Muscle layer of duodenum (tissue), 2 donors: ENCODE measurements around the gene CDC14B.
"Not testable (repeated sequence)": the region's sequence is repeated elsewhere in the genome, so short reads cannot be mapped to it uniquely, and the experiment has no call there.

Experiments used
- H3K27ac ChIP-seq: one replicate; pipeline ENCODE4 v1.7.0; 2013; ENCODE audit warnings: mild to moderate bottlenecking, low read length
- H3K27me3 ChIP-seq: one replicate; pipeline ENCODE4 v1.7.0; 2013; ENCODE audit warnings: low read depth, mild to moderate bottlenecking, control low read depth, low read length
- H3K36me3 ChIP-seq, 2 donors: one replicate each; pipeline ENCODE4 v1.7.0; 2013; ENCODE audit warnings: low read length in 2 of 2, control low read depth in 1 of 2, mild to moderate bottlenecking in 1 of 2; ENCODE audit not compliant: insufficient read depth in 2 of 2, control insufficient read depth in 1 of 2
- H3K4me1 ChIP-seq, 2 donors: one replicate each; pipeline ENCODE4 v1.7.0; 2013; ENCODE audit warnings: low read length in 2 of 2, mild to moderate bottlenecking in 2 of 2, control low read depth in 1 of 2, moderate library complexity in 1 of 2; ENCODE audit not compliant: insufficient read depth in 2 of 2, control insufficient read depth in 1 of 2
- H3K4me3 ChIP-seq, 2 donors: one replicate each; pipeline ENCODE4 v1.7.0; 2013; ENCODE audit warnings: low read length in 2 of 2, low read depth in 1 of 2, mild to moderate bottlenecking in 1 of 2
- H3K9me3 ChIP-seq, 2 donors: one replicate each; pipeline ENCODE4 v1.7.0; 2013; ENCODE audit warnings: low read length in 2 of 2, control low read depth in 1 of 2, mild to moderate bottlenecking in 1 of 2; ENCODE audit not compliant: control insufficient read depth in 1 of 2
- donor health status: healthy.

The CDC14B gene

DNA sequence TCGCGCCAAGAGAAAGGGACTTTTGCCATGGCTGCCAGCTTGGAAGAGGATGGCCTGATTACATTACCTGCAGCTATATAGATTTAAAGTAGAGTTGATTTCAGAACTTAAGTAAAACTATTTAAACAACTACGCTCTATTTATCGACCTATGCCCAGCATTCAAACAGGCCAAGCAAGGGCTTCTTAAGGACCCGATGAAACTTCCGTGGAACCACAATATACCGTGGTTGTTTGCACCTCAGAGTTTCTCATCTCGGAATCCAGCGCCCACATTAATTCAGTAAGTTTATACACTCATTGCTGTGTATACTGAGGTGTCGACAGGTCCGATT, 505 bp upstream of the CDC14B start:
- no peaks in the 10 kb centered on the region for H3K27me3 ChIP-seq
- H3K4me1 ChIP-seq, result peaks cover 3 to 7% of the 10 kb centered on the region in 2 donors
- no peaks in the 10 kb centered on the region for H3K36me3 ChIP-seq
- H3K4me3 ChIP-seq, result peak overlapping the region; percentile 56 to 63
- H3K27ac ChIP-seq, result peak overlapping the region; percentile 52
- H3K9me3 ChIP-seq, result no peaks in the 10 kb centered on the region

- no peaks in the 10 kb centered on the region for H3K27me3 ChIP-seq
- H3K4me1 ChIP-seq, result peaks cover 3 to 7% of the 10 kb centered on the region in 2 donors
- no peak overlapping the region for H3K27ac ChIP-seq
- peak overlapping the region; percentile 56 to 75 for H3K4me3 ChIP-seq
- H3K36me3 ChIP-seq, result no peaks in the 10 kb centered on the region
- no peaks in the 10 kb centered on the region for H3K9me3 ChIP-seq
These were observed 548 bp downstream of the CDC14B start for GRCh38 chr9:96619124-96619465.

DNA sequence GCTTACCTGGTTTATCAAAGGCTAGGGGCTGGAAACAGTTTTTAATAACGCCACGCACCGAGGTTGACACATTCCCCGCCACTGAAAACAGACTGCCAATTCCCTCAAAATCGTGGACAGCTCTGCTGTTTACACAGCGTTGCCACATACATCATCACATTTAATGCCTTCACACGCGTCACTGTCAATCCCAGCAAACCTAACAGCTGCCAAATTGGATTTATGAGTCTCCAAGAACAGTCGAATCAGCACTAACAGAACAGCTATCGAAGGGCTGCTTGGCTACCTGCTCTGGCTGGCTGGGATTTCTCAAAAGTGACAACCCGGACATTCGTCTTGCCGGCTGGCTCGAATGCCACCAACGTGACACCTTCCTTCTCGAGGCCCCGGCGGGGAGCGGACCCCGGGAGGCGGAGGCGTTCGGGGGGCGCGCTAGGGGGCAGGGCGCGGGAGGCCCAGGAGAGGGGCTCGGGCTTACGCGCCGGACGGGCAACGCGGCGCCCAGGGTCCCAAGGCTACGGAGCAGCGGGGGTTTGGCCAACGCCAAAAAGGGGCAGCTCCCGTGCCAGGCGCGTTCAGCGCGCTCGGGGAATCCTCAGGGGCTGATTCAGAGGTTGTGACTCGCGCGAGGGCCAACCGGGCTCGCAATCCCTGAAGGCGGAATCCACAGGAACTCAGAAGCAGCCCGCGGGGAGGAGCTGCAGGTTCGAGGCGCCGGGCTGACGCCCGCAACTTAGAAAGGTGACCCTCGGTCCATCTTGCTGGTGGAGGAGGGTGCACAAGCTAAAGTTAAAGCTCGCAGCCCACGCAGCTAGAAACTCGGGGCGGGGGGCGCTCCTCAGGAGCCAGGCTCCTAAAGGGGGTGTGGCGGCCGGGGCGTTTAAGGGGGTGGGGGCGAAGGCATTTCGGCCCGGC, 1.2 kb downstream of the CDC14B start:
- no peaks in the 10 kb centered on the region for H3K9me3 ChIP-seq
- peaks cover 3 to 7% of the 10 kb centered on the region in 2 donors for H3K4me1 ChIP-seq
- H3K27me3 ChIP-seq, result no peaks in the 10 kb centered on the region
- H3K27ac ChIP-seq, result no peak overlapping the region
- H3K36me3 ChIP-seq, result no peaks in the 10 kb centered on the region
- peak overlapping the region; percentile 56 to 75 for H3K4me3 ChIP-seq

DNA sequence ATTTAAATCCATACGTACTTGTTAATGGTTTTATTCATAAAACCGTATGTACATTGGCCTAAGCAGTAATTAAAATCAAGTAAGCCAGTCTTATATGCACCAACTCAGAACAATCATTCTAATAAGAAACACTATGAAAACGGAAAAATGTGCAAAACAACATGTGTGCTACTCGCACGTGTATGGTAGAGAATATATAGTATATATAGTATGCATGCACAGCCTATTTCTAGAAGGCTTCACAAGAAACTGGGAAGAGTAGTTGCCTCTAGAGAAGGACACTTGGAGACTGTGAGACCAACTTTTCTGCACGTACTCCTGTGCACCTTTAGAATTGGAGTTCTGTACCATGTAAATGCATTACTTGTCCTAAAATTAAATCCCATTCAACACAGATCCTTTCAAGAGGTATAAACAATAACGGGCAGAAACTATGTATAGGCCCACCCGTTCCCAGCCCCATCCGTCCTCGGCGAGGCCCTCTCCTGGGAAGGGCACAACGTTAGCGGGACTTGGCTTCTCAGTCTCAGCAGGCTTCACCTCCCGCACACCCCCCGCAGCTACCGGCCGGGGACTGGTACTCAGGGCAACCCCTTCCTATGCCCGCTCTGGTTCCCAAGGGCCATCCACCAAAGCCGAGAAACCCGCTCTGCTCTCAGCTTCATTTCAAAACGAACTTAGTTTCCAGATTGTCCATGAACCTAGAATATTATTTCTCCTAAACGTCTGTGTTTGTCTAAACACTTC, 2.0 kb downstream of the CDC14B start:
- H3K4me1 ChIP-seq, result peaks cover 3 to 14% of the 10 kb centered on the region in 2 donors
- no peak overlapping the region for H3K27ac ChIP-seq
- H3K36me3 ChIP-seq, result no peaks in the 10 kb centered on the region
- no peaks in the 10 kb centered on the region for H3K27me3 ChIP-seq
- peak overlapping the region in 1 of 2 donors; percentile 75 for H3K4me3 ChIP-seq
- no peaks in the 10 kb centered on the region for H3K9me3 ChIP-seq

GRCh38 chr9:96616817-96617438, 2.7 kb downstream of the CDC14B start:
- Histone ChIP-seq H3K27me3 (no peaks in the 10 kb centered on the region), H3K27ac (no peak overlapping the region), H3K4me3 (no peak overlapping the region), H3K4me1 (peaks cover 3 to 18% of the 10 kb centered on the region in 2 donors), H3K9me3 (no peaks in the 10 kb centered on the region), H3K36me3 (no peaks in the 10 kb centered on the region)

DNA sequence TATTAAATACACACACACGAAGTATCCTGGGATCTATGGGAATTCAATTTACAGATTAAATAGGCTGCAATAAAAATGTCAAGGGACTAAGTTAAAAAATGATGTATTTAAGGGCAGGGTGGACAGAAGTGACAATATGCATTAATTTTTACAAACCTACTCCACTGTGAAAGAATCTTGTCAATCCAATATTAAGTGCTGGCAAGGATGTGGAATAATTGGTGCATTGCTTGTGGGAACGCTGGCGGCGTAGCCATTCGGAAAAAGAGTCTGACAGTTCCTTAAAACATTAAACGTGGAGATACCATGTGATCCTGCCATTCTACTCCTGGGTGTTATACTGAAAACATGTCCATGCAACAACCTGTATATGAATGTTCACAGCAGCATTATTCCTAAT, 4.2 kb downstream of the CDC14B start:
- H3K4me1 ChIP-seq, result peaks cover 3 to 18% of the 10 kb centered on the region in 2 donors
- no peaks in the 10 kb centered on the region for H3K27me3 ChIP-seq
- H3K36me3 ChIP-seq, result no peaks in the 10 kb centered on the region
- no peak overlapping the region for H3K4me3 ChIP-seq
- no peak overlapping the region for H3K27ac ChIP-seq
- H3K9me3 ChIP-seq, result no peaks in the 10 kb centered on the region

- H3K4me1 ChIP-seq, result peaks cover 3 to 18% of the 10 kb centered on the region in 2 donors
- H3K27ac ChIP-seq, H3K9me3 ChIP-seq, H3K4me3 ChIP-seq, H3K27me3 ChIP-seq, H3K36me3 ChIP-seq: not testable (repeated sequence)
These were observed 5.0 kb downstream of the CDC14B start for GRCh38 chr9:96614664-96615063.

DNA sequence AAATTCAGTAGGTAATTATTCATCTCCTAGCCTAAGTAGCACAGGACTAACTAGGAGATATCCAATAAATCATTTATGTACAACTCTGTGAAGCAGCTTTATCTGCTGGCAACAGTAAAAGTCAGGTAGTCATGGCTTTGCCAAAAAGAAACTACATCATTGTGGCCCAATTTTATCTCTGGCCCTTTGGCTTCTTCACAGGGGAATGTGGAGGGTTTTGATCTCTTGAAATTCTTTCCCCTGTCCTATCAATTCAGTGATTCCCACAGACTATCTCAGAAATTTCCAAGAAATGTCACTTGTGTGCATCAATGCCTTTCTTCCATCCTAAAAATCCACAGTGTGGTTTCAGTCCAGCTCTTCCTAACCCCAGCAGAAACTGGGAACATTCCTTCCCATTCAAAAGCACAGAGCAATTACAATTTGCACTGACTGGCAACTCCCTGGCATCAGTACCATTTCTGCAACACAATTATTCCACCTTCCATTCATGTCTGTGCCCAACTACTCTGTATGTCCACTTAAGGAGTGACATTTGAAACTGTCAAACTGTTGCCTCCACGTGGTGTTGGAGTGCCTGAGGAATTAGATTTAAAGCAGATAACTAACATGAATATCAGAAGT, 6.6 kb downstream of the CDC14B start:
- peak overlapping the region; percentile 64 for H3K27ac ChIP-seq
- no peaks in the 10 kb centered on the region for H3K27me3 ChIP-seq
- H3K4me1 ChIP-seq, result peaks cover under 1 to 13% of the 10 kb centered on the region in 2 donors
- no peaks in the 10 kb centered on the region for H3K36me3 ChIP-seq
- no peaks in the 10 kb centered on the region for H3K9me3 ChIP-seq
- H3K4me3 ChIP-seq, result no peak overlapping the region

GRCh38 chr9:96612105-96612965, 7.3 kb downstream of the CDC14B start:
- Histone ChIP-seq H3K36me3 (no peaks in the 10 kb centered on the region), H3K4me1 (peaks cover 0 to 11% of the 10 kb centered on the region in 2 donors), H3K4me3 (no peak overlapping the region), H3K27me3 (no peaks in the 10 kb centered on the region), H3K27ac (peak overlapping the region; percentile 64), H3K9me3 (no peaks in the 10 kb centered on the region)

DNA sequence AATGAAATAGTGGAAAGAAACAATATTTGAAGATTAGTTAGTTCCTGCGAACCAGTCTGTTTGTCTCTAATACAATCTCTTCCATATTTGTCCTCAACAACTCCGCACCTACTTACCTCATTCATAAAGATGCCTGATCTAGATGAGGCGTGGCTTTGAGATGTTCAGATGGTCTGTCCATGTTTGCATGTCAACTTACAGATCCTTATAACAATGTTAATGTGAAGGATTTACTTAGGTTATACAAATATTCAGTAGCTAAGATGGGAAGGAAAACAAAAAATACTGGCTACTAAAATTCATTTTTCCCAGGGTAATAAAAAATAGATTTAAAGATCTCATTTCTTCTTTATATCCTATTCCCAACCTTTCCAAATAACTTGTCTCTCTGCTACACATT, 8.3 kb downstream of the CDC14B start:
- H3K27ac ChIP-seq, result no peak overlapping the region
- peaks cover 0 to 11% of the 10 kb centered on the region in 2 donors for H3K4me1 ChIP-seq
- no peaks in the 10 kb centered on the region for H3K27me3 ChIP-seq
- H3K4me3 ChIP-seq, result no peak overlapping the region
- no peaks in the 10 kb centered on the region for H3K9me3 ChIP-seq
- H3K36me3 ChIP-seq, result no peaks in the 10 kb centered on the region
